Transverse colon (tissue), 4 donors: ENCODE data around the gene LPCAT1. TPM values are rescaled to one million over a fixed set of nuclear protein-coding genes. Genes with fewer than 3 reads are reported as not detected.

Experiments used
- DNase-seq: peaks from one replicate; pipeline ENCODE4 v3.0.0-alpha.2; 2019
- H3K27ac ChIP-seq, 4 donors: fragments of 200-600 bp; sonication (generic); 2 replicates each; pipeline ENCODE4 v1.5.1; 2016 to 2018; ENCODE audit warnings: inconsistent platforms in 4 of 4
- H3K27me3 ChIP-seq: fragments of 200-600 bp; sonication (generic); 2 replicates; pipeline ENCODE4 v1.5.1; 2017; ENCODE audit warnings: inconsistent platforms
- H3K36me3 ChIP-seq, 4 donors: fragments of 200-600 bp; sonication (generic); 2 replicates each; pipeline ENCODE4 v1.5.1; 2017 to 2019; ENCODE audit warnings: inconsistent platforms in 4 of 4
- H3K4me1 ChIP-seq, 4 donors: fragments of 200-600 bp; sonication (generic); 2 replicates each; pipeline ENCODE4 v1.5.1; 2017 to 2020; ENCODE audit warnings: inconsistent platforms in 4 of 4
- H3K4me3 ChIP-seq, 4 donors: fragments of 200-600 bp; sonication (generic); 1 replicate in 1 of 4; 2 replicates in 3 of 4; pipeline versions ENCODE4 v1.5.1 to v1.6.1; 2017 to 2019; ENCODE audit warnings: inconsistent platforms in 4 of 4
- H3K9me3 ChIP-seq, 2 donors: fragments of 200-600 bp; sonication (generic); 2 replicates each; pipeline ENCODE4 v1.5.1; 2017 to 2019; ENCODE audit warnings: inconsistent platforms in 2 of 2
- CTCF ChIP-seq, 5 experiments: fragments of 200-600 bp in 3 of 5; fragments of 450-650 bp in 2 of 5; sonication (generic) in 3 of 5; IDR thresholded peaks; 1 replicate in 2 of 5; 2 replicates in 3 of 5; pipeline ENCODE4 v1.5.1; 2016 to 2017; ENCODE audit warnings: antibody characterized with exemption in 5 of 5, inconsistent platforms in 3 of 5, mild to moderate bottlenecking in 2 of 5, moderate library complexity in 1 of 5
- EP300 ChIP-seq: sonication (generic); formaldehyde crosslinking; IDR thresholded peaks from one replicate; pipeline ENCODE4 v1.6.1; 2017; ENCODE audit warnings: antibody characterized with exemption, low read depth
- POLR2A ChIP-seq: fragments of 450-650 bp; IDR thresholded peaks from one replicate; pipeline ENCODE4 v1.6.1; 2016; ENCODE audit warnings: antibody characterized with exemption, mild to moderate bottlenecking, moderate library complexity
- POLR2AphosphoS5 ChIP-seq, 3 donors: sonication (generic); formaldehyde crosslinking; IDR thresholded peaks; one replicate each; pipeline ENCODE4 v1.6.1; 2016; ENCODE audit warnings: antibody characterized with exemption in 3 of 3
- WGBS, 2 donors: methylation state at CpG; one replicate each; pipeline ENCODE4 v1.1.5; 2018; ENCODE audit warnings: low coverage in 1 of 2; 5-methylcytosine and 5-hydroxymethylcytosine counted together
- in situ Hi-C, 4 donors: fragments of 200-750 bp; cut with MboI; loops; one replicate each; pipeline versions ENCODE4 v1.15.0 to v1.15.1; 2017; ENCODE audit warnings: low sequenced_read_pairs in 3 of 4, low pct_ligation_motif_present in 1 of 4, low pct_unique_long_range_greater_than_20kb in 1 of 4
- intact Hi-C: fragments of 100-400 bp; cut with DNase I; formaldehyde crosslinking; loops from one replicate; pipeline ENCODE4 v1.15.1; 2023; ENCODE audit warnings: low total_unique reads
- total RNA-seq, 4 donors: library from RNA; depleted of rRNA; stranded (reverse); fragments of >200 nt; gene quantifications; one replicate each; pipeline ENCODE4 v1.1.0, GENCODE V29; 2016

The LPCAT1 gene
- total RNA-seq, 4 donors from 2014 or later: 10.0 to 50.5 (median 21.0) TPM

DNA sequence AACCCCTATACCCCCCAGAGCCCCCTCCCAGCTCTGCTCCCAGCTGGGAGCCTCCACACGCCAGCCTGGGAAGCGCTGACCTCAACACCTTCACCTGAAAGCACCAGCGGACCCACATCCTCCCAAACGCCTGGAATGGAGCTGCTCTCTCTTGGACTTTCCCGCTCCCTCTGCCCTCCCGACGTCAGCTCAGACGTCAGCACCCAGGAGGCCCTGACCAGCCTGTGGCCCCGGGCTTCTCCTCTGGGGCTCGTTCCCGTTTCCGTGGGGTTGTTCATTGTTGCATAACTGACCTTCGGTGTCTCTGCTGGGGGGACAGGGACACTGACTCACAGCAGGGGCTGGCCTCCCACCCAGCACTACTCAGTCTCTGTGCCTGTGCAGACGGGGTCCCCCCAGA, 43.5 kb downstream of the LPCAT1 start:
- H3K4me3 ChIP-seq: no peak overlapping the region
- H3K27me3 ChIP-seq: no peaks in the 10 kb centered on the region
- DNase-seq: peak; percentile 51
- peak overlapping the region in 3 of 4 donors; percentile 9 to 42 (median 40) for H3K27ac ChIP-seq
- TF ChIP-seq EP300 (no peak), POLR2A (no peak), POLR2AphosphoS5 (IDR thresholded peaks at IDR 0.05) (no peak), CTCF (IDR thresholded peaks at IDR 0.05) (no peak)
- peaks cover 0 to 5% (median 0%) of the 10 kb centered on the region in 4 donors for H3K4me1 ChIP-seq
- no peaks in the 10 kb centered on the region for H3K36me3 ChIP-seq
- intact Hi-C loops: no loop called here
- in situ Hi-C loops: loop anchor here in 1 of 4 donors (25.0 kb wide), 1 partner anchor 157 kb away; no protein-coding TSS in a partner anchor
- H3K9me3 ChIP-seq: no peaks in the 10 kb centered on the region
- 62% methylated on average over 14 of the region's 14 CpGs; no CpG with 5 or more reads in 1 of the 2 donors for WGBS, 2 donors

- 31 to 34% methylated on average over 4 to 20 of the region's 21 CpGs for WGBS, 2 donors
- peak in 1 of 3 donors; percentile 36 for TF ChIP-seq POLR2AphosphoS5 (IDR thresholded peaks at IDR 0.05)
- no peak for TF ChIP-seq EP300
- TF ChIP-seq POLR2A: no peak
- TF ChIP-seq CTCF (IDR thresholded peaks at IDR 0.05): peak; percentile 48 to 57 (median 52)
- intact Hi-C loops (no loop called here), in situ Hi-C loops (loop anchor here in 1 of 4 donors (25.0 kb wide), 1 partner anchor 158 kb away; no protein-coding TSS in a partner anchor)
- no peaks in the 10 kb centered on the region for H3K27me3 ChIP-seq
- H3K36me3 ChIP-seq: no peaks in the 10 kb centered on the region
- no peak overlapping the region for H3K4me3 ChIP-seq
- peaks cover 0 to 5% (median 0%) of the 10 kb centered on the region in 4 donors for H3K4me1 ChIP-seq
- H3K9me3 ChIP-seq: no peaks in the 10 kb centered on the region
- peak; percentile 48 for DNase-seq
- peak overlapping the region in 3 of 4 donors; percentile 9 to 42 (median 40) for H3K27ac ChIP-seq
Measured at GRCh38 chr5:1479581-1480188, 44.1 kb downstream of the LPCAT1 start.

- TF ChIP-seq POLR2AphosphoS5 (IDR thresholded peaks at IDR 0.05) (no peak), CTCF (IDR thresholded peaks at IDR 0.05) (no peak), POLR2A (no peak)
- DNase-seq: no peak
- Histone ChIP-seq H3K27ac (peak overlapping the region in 2 of 4 donors; percentile 10 to 31), H3K9me3 (no peaks in the 10 kb centered on the region), H3K27me3 (no peaks in the 10 kb centered on the region), H3K4me1 (peaks cover 0 to 5% (median 0%) of the 10 kb centered on the region in 4 donors), H3K36me3 (no peaks in the 10 kb centered on the region), H3K4me3 (no peak overlapping the region)
- intact Hi-C loops (no loop called here), in situ Hi-C loops (loop anchor here in 1 of 4 donors (25.0 kb wide), 1 partner anchor 158 kb away; no protein-coding TSS in a partner anchor)
- 90 to 96% methylated on average over 2 to 7 of the region's 7 CpGs for WGBS, 2 donors
Measured at GRCh38 chr5:1479066-1479465, 44.7 kb downstream of the LPCAT1 start.

DNA sequence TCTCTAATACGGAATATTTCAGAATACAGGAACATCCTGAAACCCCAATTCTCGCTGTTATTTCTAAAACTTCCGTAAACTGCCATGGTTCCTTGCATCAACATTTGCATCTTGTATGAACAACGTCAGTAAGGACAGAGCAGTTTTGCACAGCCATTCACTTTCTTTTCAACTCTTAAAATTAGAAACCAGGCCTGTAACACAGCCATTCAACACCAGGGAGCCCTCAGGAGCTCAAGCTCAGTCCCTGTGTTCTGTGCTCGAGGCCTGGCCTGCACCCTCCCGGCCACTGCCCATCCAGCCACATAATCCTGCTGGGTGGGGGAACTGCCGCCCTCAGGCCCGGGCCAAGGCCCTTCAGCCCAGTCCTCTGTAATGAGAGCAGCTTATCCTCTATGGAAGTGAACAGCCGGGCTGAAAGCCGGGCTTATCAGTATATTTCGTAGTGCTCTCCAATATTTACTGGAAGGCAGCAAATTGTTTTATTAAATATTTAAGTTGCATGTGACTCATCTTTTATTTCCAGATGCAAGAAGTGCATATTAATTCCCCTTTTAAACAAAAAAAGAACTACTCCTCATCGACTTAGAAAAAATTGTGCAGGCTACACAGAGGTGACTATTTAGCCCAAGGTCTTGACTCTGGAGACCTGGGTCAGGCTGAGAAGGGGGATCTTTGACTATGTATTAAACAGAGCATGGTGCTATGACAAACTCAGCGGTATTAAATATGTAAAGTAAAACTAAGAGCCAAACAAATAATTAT, 45.3 kb downstream of the LPCAT1 start:
- no peak overlapping the region for H3K4me3 ChIP-seq
- H3K9me3 ChIP-seq: no peaks in the 10 kb centered on the region
- DNase-seq: no peak
- H3K27ac ChIP-seq: peak overlapping the region in 1 of 4 donors; percentile 31
- 88 to 94% methylated on average over 4 to 13 of the region's 13 CpGs for WGBS, 2 donors
- TF ChIP-seq POLR2A: no peak
- TF ChIP-seq POLR2AphosphoS5 (IDR thresholded peaks at IDR 0.05): no peak
- no peak for TF ChIP-seq EP300
- no peak for TF ChIP-seq CTCF (IDR thresholded peaks at IDR 0.05)
- in situ Hi-C loops: loop anchor here in 1 of 4 donors (25.0 kb wide), 1 partner anchor 159 kb away; no protein-coding TSS in a partner anchor
- H3K27me3 ChIP-seq: no peaks in the 10 kb centered on the region
- no peaks in the 10 kb centered on the region for H3K36me3 ChIP-seq
- intact Hi-C loops: no loop called here
- peaks cover 0 to 5% (median 0%) of the 10 kb centered on the region in 4 donors for H3K4me1 ChIP-seq
